Right ventricle myocardium inferior (tissue), 1 donor: ENCODE data around the gene SFTPB. TPM values are rescaled to one million over a fixed set of nuclear protein-coding genes. Genes with fewer than 3 reads are reported as not detected.
A peak's percentile ranks its signal among the peaks of the same experiment; 100 is the strongest.
"Not testable (repeated sequence)": the region's sequence is repeated elsewhere in the genome, so short reads cannot be mapped to it uniquely, and the experiment has no call there.

Experiments used
- ATAC-seq: fragments of 200-7000 bp; cut with Tn5 transposase; one replicate; pipeline ENCODE4 v1.9.1; 2020; ENCODE audit warnings: mild to moderate bottlenecking, moderate library complexity
- DNase-seq: peaks from one replicate; pipeline ENCODE4 v3.0.0; 2021; ENCODE audit errors: missing footprints
- intact Hi-C: fragments of 100-400 bp; cut with DNase I; formaldehyde crosslinking; loops from one replicate; pipeline ENCODE4 v1.11.0; 2022
- total RNA-seq: library from RNA; stranded (reverse); fragmentation: NEBNext Ultra II Directional; extraction: Animal tissue kit (Norgen Biotek cat#: 25700); gene quantifications from one replicate; pipeline ENCODE4 v1.2.1, GENCODE V29; 2021
- donor health status: DM: no; HTN: yes; CAD: no; lungs with severe emphysema.

Gene SFTPB
- total RNA-seq, 1 donor from 2014 or later = 0.19 TPM

- intact Hi-C loops = no loop called here
- no peak for ATAC-seq
- DNase-seq = no peak
These were observed 20.0 kb downstream of the SFTPB start for GRCh38 chr2:85647823-85648526.

- intact Hi-C loops = no loop called here
- no peak for DNase-seq
- ATAC-seq = no peak
These were observed 21.8 kb downstream of the SFTPB start for GRCh38 chr2:85646166-85646565.

- DNase-seq = no peak
- intact Hi-C loops = no loop called here
- no peak for ATAC-seq
These were observed 23.1 kb downstream of the SFTPB start for GRCh38 chr2:85644909-85645308.

- no peak for ATAC-seq
- DNase-seq = no peak
- intact Hi-C loops = no loop called here
These were observed 25.3 kb downstream of the SFTPB start for GRCh38 chr2:85642725-85643124.

GRCh38 chr2:85635636-85636035 is 32.4 kb downstream of the SFTPB start:
- DNase-seq (no peak), ATAC-seq (no peak)
- intact Hi-C loops = loop anchor here (5.0 to 10.0 kb wide), 3 partner anchors 72 to 469 kb away; partner anchors contain the start of genes POLR1A and PTCD3

GRCh38 chr2:85635011-85635410 is 33.0 kb downstream of the SFTPB start:
- DNase-seq (no peak), ATAC-seq (no peak)
- intact Hi-C loops = loop anchor here (5.0 to 10.0 kb wide), 3 partner anchors 72 to 470 kb away; partner anchors contain the start of genes POLR1A and PTCD3

- DNase-seq = no peak
- no peak for ATAC-seq
- intact Hi-C loops = loop anchor here (10.0 kb wide), 1 partner anchor 473 kb away; the partner anchor contains the start of genes POLR1A and PTCD3
These were observed 36.7 kb downstream of the SFTPB start for GRCh38 chr2:85631316-85631715.

- no peak for DNase-seq
- ATAC-seq = no peak
- intact Hi-C loops = no loop called here
These were observed 39.3 kb downstream of the SFTPB start for GRCh38 chr2:85628658-85629057.

- intact Hi-C loops = no loop called here
- ATAC-seq (peak; percentile 78), DNase-seq (no peak)
These were observed 44.0 kb downstream of the SFTPB start for GRCh38 chr2:85623991-85624390.

GRCh38 chr2:85621338-85621737 is 46.7 kb downstream of the SFTPB start:
- DNase-seq = no peak
- no peak for ATAC-seq
- intact Hi-C loops = no loop called here

GRCh38 chr2:85619617-85620016 is 48.4 kb downstream of the SFTPB start:
- no peak for DNase-seq
- intact Hi-C loops = no loop called here
- no peak for ATAC-seq

GRCh38 chr2:85617723-85618122 is 50.3 kb downstream of the SFTPB start:
- ATAC-seq, intact Hi-C loops, DNase-seq: not testable (repeated sequence)

- no peak for ATAC-seq
- intact Hi-C loops = no loop called here
- no peak for DNase-seq
These were observed 52.6 kb downstream of the SFTPB start for GRCh38 chr2:85615413-85615728.

GRCh38 chr2:85614757-85615156 is 53.2 kb downstream of the SFTPB start:
- intact Hi-C loops, ATAC-seq, DNase-seq: not testable (repeated sequence)

- no peak for ATAC-seq
- intact Hi-C loops = no loop called here
- no peak for DNase-seq
These were observed 54.1 kb downstream of the SFTPB start for GRCh38 chr2:85613717-85614515.

- intact Hi-C loops = no loop called here
- peak; percentile 86 for ATAC-seq
These were observed 56.1 kb downstream of the SFTPB start, which contains the start of gene C2orf68 for GRCh38 chr2:85611705-85612587. Gene C2orf68, minus strand, starts transcription at chr2:85612066. Its CDS starts 82 bp downstream, at chr2:85611984.

GRCh38 chr2:85611217-85611704 is 56.7 kb downstream of the SFTPB start:
- ATAC-seq (no peak), DNase-seq (no peak)
- intact Hi-C loops = no loop called here

More at GRCh38 chr2:85611705-85612587, 56.1 kb downstream of the SFTPB start, which contains the start of gene C2orf68:
- DNase-seq = peak; percentile 96
